ENCODE results near the gene RNU6-1.

The RNU6-1 gene

DNA sequence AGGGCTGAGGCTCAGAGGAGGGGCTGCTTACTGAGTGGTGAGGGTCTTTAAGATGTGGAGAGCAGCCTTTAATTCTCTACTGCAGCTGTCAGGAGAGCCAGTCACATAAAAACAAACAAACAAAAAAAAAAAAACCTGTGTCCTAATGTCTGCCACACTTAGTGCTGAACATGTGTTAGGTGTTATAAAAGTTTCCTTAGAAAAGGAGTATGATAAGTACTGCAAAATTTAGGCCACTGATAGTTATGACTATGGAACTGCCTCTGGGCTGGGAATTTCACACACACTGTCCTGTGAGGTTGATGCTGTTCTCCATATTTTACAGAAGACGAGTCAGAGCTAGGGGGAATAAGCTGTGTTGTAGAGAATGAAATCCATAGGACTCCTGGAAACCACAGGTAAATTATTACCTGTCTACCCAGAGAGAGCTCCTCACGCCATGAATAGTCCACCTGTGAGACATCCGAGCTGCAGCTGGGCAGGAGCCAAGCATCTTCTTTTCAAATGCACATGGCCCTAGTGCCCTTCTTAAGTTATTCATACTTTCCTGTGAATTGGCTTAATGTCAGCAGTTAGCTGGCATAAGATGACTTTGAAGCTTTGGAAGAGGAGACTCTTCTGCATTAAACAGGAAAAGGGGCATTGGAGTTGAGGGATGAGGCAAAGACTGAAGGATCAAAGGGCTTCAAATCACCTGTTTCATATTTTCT, 49.1 kb downstream of the RNU6-1 start:
- H3K4me1 ChIP-seq (ENCODE audit: control insufficient read depth, insufficient read depth, low read length) = peaks cover 28% of the 10 kb centered on the region
- no peaks in the 10 kb centered on the region; the same call in 1 of the 2 replicates for H3K9me3 ChIP-seq (ENCODE audit: control insufficient read depth, insufficient read depth, low read depth, low read length)
- ChIA-PET POLR2A (interaction anchor here (0.6 kb wide), 1 partner anchor 252 kb away, joined by 7 read pairs; no protein-coding TSS in a partner anchor), CTCF (interaction anchor here (0.7 kb wide), 1 partner anchor 336 kb away, joined by 3 read pairs; no protein-coding TSS in a partner anchor)
- no peaks in the 10 kb centered on the region for H3K36me3 ChIP-seq (ENCODE audit: control insufficient read depth in 2 of 2, insufficient read depth in 1 of 2, low read length in 2 of 2)
- H3K27ac ChIP-seq (ENCODE audit: extremely low read depth, low read depth, low read length) = no peak overlapping the region; the same call in 1 of the 2 replicates
- TF ChIP-seq PRDM6 (tag by site-specific recombination; IDR thresholded peaks at IDR 0.05) = 0 out of 2 replicates have a peak, but pooled peaks have one; percentile 9
- peak; percentile 93 for TF ChIP-seq ZNF239 (tag by site-specific recombination; IDR thresholded peaks at IDR 0.05)
- TF ChIP-seq ZNF747 (tag by site-specific recombination; IDR thresholded peaks at IDR 0.05) = no peak
- no peak for TF ChIP-seq PRDM10 (tag by site-specific recombination; IDR thresholded peaks at IDR 0.05)
- TF ChIP-seq ZNF335 (tag by site-specific recombination; conservative IDR thresholded peaks at IDR 0.05) = peak; percentile 26; the same call in 1 of the 2 replicates
- no peak for TF ChIP-seq ZNF394 (tag by site-specific recombination; IDR thresholded peaks at IDR 0.05; ENCODE audit: borderline replicate concordance)
- H3K4me3 ChIP-seq (ENCODE audit: low read depth, low read length) = no peak overlapping the region

All from HEK293 (cell line).